Measurements from ENCODE around the gene FBXW7.

Gene FBXW7

DNA sequence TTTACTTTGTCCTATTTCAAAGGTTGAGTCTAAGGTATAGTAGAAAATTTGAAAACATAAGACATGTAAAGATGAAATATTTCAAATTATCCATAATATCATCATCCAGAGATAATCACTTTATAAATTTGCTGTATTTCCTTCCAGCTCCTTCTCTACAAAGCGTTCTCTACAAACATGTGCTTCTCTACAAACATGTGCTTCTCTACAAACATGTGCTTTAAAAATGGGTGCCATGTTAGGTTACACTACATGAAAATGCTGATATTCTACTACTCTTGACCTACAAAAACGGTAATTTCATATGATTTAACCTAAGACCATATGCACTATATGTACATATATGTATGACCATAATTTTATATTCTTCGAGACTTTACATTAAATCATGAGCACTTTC is 92.0 kb downstream of the FBXW7 start:
- Mint-ChIP-seq H3K9me3 (no peaks in the 10 kb centered on the region), H3K27ac (no peak overlapping the region), H3K36me3 (peaks cover 16% of the 10 kb centered on the region), H3K4me1 (peaks cover 5% of the 10 kb centered on the region), H3K4me3 (no peak overlapping the region), H3K27me3 (no peaks in the 10 kb centered on the region)
- DNase-seq: no peak
- CTCF ChIA-PET: interaction anchor here (1.0 kb wide), 1 partner anchor 202 kb away, joined by 3 read pairs; no protein-coding TSS in a partner anchor

GRCh38 chr4:152437561-152437960 is 98.3 kb downstream of the FBXW7 start:
- H3K4me3 Mint-ChIP-seq: no peak overlapping the region
- no peaks in the 10 kb centered on the region for H3K9me3 Mint-ChIP-seq
- DNase-seq: no peak
- CTCF ChIA-PET: no interaction called here
- H3K27me3 Mint-ChIP-seq: no peaks in the 10 kb centered on the region
- peaks cover 7% of the 10 kb centered on the region for H3K4me1 Mint-ChIP-seq
- peaks cover 21% of the 10 kb centered on the region for H3K36me3 Mint-ChIP-seq
- H3K27ac Mint-ChIP-seq: no peak overlapping the region

GRCh38 chr4:152436384-152436783 is 99.5 kb downstream of the FBXW7 start:
- Mint-ChIP-seq H3K27me3 (no peaks in the 10 kb centered on the region), H3K4me3 (no peak overlapping the region), H3K9me3 (no peaks in the 10 kb centered on the region), H3K27ac (no peak overlapping the region), H3K4me1 (peaks cover 7% of the 10 kb centered on the region), H3K36me3 (peaks cover 17% of the 10 kb centered on the region)
- DNase-seq: no peak
- CTCF ChIA-PET: interaction anchor here (1.2 to 1.5 kb wide), 4 partner anchors 8 to 176 kb away, joined by 3 to 4 read pairs (median 4); no protein-coding TSS in a partner anchor

DNA sequence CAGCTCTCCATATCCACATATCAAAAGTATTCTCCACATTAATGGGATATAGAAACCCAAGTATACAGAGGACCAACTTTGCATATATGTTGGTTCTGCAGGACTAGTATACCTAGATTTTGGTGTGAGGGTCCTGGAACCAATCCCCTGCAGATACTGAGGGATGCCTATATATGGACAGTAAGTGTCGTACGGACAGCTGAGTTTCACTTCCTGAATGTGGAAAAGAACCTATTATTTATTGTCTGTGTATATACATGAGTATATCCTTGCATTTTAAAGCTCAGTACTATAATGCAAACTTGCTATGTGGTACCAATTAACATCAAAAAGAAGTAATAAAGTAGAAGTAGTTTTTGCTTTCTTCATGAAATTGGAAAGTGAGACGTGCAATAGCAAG is 101.9 kb downstream of the FBXW7 start:
- CTCF ChIA-PET: no interaction called here
- no peaks in the 10 kb centered on the region for H3K9me3 Mint-ChIP-seq
- no peak overlapping the region for H3K27ac Mint-ChIP-seq

GRCh38 chr4:152431784-152432183 is 104.1 kb downstream of the FBXW7 start:
- Mint-ChIP-seq H3K27ac (no peak overlapping the region), H3K4me3 (no peak overlapping the region), H3K4me1 (peaks cover 7% of the 10 kb centered on the region), H3K9me3 (no peaks in the 10 kb centered on the region), H3K27me3 (no peaks in the 10 kb centered on the region), H3K36me3 (peaks cover 12% of the 10 kb centered on the region)
- no peak for DNase-seq
- CTCF ChIA-PET: no interaction called here

More for the DNA sequence above, 101.9 kb downstream of the FBXW7 start:
- DNase-seq: no peak
- H3K27me3 Mint-ChIP-seq: no peaks in the 10 kb centered on the region
- peaks cover 17% of the 10 kb centered on the region for H3K36me3 Mint-ChIP-seq
- no peak overlapping the region for H3K4me3 Mint-ChIP-seq
- peaks cover 7% of the 10 kb centered on the region for H3K4me1 Mint-ChIP-seq

DNA sequence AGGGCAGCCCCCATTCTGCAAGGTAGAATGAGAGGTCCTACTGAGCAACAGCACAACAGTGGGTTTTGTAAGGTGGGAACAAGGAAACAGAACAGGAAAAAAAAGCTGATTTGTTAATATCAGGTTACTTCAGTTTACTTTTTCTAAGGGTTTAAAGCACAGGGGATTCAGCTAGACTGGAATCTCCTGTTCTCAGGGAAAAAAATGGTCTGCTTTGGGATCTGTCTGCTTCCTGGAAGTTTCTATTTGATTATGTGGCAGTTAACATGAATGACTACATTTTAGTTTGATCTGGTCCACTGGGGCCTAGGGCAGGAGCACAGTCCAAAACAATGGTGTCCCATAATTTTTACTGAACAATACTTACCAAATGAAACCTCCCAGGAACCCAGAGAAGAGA is 104.6 kb downstream of the FBXW7 start:
- H3K36me3 Mint-ChIP-seq: peaks cover 11% of the 10 kb centered on the region
- CTCF ChIA-PET: no interaction called here
- no peak overlapping the region for H3K27ac Mint-ChIP-seq
- no peaks in the 10 kb centered on the region for H3K27me3 Mint-ChIP-seq
- H3K4me1 Mint-ChIP-seq: peaks cover 7% of the 10 kb centered on the region
- H3K9me3 Mint-ChIP-seq: no peaks in the 10 kb centered on the region
- no peak for DNase-seq
- H3K4me3 Mint-ChIP-seq: no peak overlapping the region

- H3K36me3 Mint-ChIP-seq: peaks cover 7% of the 10 kb centered on the region
- H3K27ac Mint-ChIP-seq: no peak overlapping the region
- H3K4me1 Mint-ChIP-seq: peaks cover 7% of the 10 kb centered on the region
- CTCF ChIA-PET: no interaction called here
- no peaks in the 10 kb centered on the region for H3K9me3 Mint-ChIP-seq
- H3K27me3 Mint-ChIP-seq: no peaks in the 10 kb centered on the region
- DNase-seq: no peak
- no peak overlapping the region for H3K4me3 Mint-ChIP-seq
Measured at GRCh38 chr4:152430507-152430906, 105.4 kb downstream of the FBXW7 start.

DNA sequence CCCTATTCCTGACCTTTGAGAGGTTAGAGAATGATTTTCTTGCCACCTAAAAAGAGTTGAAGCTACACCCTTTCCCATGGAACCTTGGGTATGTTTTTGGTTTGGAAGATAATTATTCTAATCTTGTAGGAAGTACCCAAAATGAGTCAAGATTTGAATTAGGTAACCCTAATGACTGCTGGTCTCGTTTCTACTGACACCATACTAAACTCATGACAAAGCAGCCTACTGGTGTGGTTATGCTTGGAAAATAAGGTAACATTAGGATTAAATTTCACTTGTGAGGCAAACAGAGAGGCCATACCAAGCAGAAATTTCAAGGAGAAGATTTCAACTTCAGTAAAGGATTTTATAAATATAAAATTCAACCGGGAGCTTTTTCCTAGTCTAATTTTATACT is 107.9 kb downstream of the FBXW7 start:
- CTCF ChIA-PET: interaction anchor here (1.6 to 2.0 kb wide), 2 partner anchors 8 to 19 kb away, joined by 4 to 5 read pairs; no protein-coding TSS in a partner anchor
- DNase-seq: no peak
- no peak overlapping the region for H3K27ac Mint-ChIP-seq
- no peak overlapping the region for H3K4me3 Mint-ChIP-seq
- peaks cover 2% of the 10 kb centered on the region for H3K4me1 Mint-ChIP-seq
- H3K36me3 Mint-ChIP-seq: peaks cover 9% of the 10 kb centered on the region
- no peaks in the 10 kb centered on the region for H3K9me3 Mint-ChIP-seq
- no peaks in the 10 kb centered on the region for H3K27me3 Mint-ChIP-seq

- peaks cover 9% of the 10 kb centered on the region for H3K36me3 Mint-ChIP-seq
- no peaks in the 10 kb centered on the region for H3K27me3 Mint-ChIP-seq
- no peaks in the 10 kb centered on the region for H3K9me3 Mint-ChIP-seq
- peaks cover 3% of the 10 kb centered on the region for H3K4me1 Mint-ChIP-seq
- CTCF ChIA-PET: interaction anchor here (1.6 kb wide), 1 partner anchor 30 kb away, joined by 3 read pairs; no protein-coding TSS in a partner anchor
- H3K4me3 Mint-ChIP-seq: no peak overlapping the region
- DNase-seq: no peak
- H3K27ac Mint-ChIP-seq: no peak overlapping the region
Measured at GRCh38 chr4:152424977-152425376, 110.9 kb downstream of the FBXW7 start.

DNA sequence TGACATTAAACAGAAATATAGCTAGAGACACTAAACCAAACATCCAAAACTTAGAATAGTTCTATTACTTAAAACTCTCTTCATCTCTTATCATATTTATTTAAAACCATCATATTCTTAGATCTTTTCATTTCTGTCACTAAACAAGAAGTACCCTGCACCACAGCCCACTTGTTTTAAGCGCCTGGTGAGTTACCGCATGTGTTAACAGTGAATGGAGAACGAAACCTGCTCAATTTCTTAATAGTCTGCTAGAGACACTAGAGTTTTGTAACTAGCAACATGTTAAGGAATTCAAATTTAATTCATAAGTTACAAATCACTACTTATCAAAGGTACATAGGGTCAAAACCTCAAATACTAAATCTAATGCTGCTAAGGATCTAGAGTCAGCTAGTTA is 111.5 kb downstream of the FBXW7 start:
- CTCF ChIA-PET: interaction anchor here (1.6 kb wide), 1 partner anchor 31 kb away, joined by 3 read pairs; no protein-coding TSS in a partner anchor
- no peaks in the 10 kb centered on the region for H3K9me3 Mint-ChIP-seq
- H3K27me3 Mint-ChIP-seq: no peaks in the 10 kb centered on the region
- no peak overlapping the region for H3K27ac Mint-ChIP-seq
- H3K36me3 Mint-ChIP-seq: peaks cover 9% of the 10 kb centered on the region
- peaks cover 6% of the 10 kb centered on the region for H3K4me1 Mint-ChIP-seq
- no peak for DNase-seq
- H3K4me3 Mint-ChIP-seq: no peak overlapping the region

DNA sequence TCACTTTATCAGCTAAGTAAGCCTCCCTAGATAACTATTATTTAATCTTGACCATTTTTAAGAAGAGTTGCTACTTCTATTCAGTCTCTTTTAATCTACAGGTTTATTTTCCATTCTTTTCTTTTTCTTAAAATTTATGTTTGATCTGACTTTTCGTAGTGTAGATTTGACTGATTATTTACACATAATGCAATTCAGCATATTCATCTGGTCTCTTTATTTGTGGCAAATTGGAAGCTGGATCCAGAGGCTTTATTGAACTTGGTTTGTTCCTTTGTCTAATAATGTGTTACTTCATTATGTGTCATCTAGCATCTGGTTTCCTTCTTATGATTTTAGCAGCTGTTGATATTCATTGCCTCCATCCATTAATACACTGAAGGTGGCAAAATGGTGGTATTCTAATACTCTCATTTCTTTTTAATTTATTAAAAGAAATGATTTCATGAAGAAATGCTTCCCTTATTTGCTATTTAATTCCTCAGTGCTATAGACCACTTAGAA is 113.0 kb downstream of the FBXW7 start:
- Mint-ChIP-seq H3K27me3 (no peaks in the 10 kb centered on the region), H3K27ac (no peak overlapping the region), H3K9me3 (no peaks in the 10 kb centered on the region), H3K4me1 (peaks cover 6% of the 10 kb centered on the region), H3K36me3 (peaks cover 3% of the 10 kb centered on the region), H3K4me3 (no peak overlapping the region)
- no peak for DNase-seq
- CTCF ChIA-PET: interaction anchor here (1.5 kb wide), 2 partner anchors 13 to 14 kb away, joined by 4 to 6 read pairs; no protein-coding TSS in a partner anchor

DNA sequence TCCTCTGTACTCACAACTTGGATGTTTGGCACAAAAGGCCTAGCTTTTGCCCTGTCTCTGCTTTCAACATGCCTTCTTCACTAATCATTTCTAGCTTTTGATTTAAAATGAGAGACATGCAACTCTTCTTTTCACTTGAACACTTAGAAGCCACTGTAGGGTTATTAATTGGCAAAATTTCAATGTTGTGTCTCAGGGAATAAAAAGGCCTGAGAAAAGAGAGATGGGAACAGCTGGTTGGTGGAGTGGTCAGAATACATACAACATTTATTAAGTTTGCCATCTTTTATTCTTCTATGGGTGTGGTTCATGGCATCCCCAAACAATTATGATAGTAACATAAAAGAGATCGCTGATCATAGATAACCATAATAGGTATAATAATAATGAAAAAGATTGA is 114.3 kb downstream of the FBXW7 start:
- H3K9me3 Mint-ChIP-seq: no peaks in the 10 kb centered on the region
- H3K36me3 Mint-ChIP-seq: peaks cover 3% of the 10 kb centered on the region
- H3K27ac Mint-ChIP-seq: no peak overlapping the region
- no peak for DNase-seq
- H3K4me3 Mint-ChIP-seq: no peak overlapping the region
- H3K4me1 Mint-ChIP-seq: peaks cover 6% of the 10 kb centered on the region
- H3K27me3 Mint-ChIP-seq: no peaks in the 10 kb centered on the region
- CTCF ChIA-PET: interaction anchor here (2.3 kb wide), 1 partner anchor 13 kb away, joined by 11 read pairs; no protein-coding TSS in a partner anchor

GRCh38 chr4:152419809-152420208 is 116.1 kb downstream of the FBXW7 start:
- no peak overlapping the region for H3K4me3 Mint-ChIP-seq
- no peaks in the 10 kb centered on the region for H3K36me3 Mint-ChIP-seq
- no peaks in the 10 kb centered on the region for H3K9me3 Mint-ChIP-seq
- no peak for DNase-seq
- H3K27ac Mint-ChIP-seq: no peak overlapping the region
- CTCF ChIA-PET: interaction anchor here (2.3 kb wide), 1 partner anchor 11 kb away, joined by 11 read pairs; no protein-coding TSS in a partner anchor
- H3K4me1 Mint-ChIP-seq: peaks cover 6% of the 10 kb centered on the region
- H3K27me3 Mint-ChIP-seq: no peaks in the 10 kb centered on the region

DNA sequence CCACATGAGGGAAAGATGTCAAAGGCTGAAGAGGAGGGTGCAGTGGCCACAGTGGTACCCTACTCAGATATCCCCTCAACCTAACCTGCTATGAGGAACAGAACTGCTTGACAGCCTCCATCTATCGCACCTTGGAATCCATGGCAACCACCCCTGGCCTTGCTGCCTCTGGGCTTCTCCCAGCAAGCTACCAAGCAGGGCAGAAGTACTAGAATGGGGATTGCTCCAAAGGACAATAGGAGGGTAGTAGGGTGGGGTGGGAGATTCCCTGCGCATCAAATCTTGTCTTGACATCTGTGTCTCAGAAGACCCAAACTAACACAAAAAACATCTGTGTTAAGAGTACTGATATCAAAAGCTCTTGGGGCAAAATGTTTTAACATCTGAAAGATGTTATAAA is 118.2 kb downstream of the FBXW7 start:
- CTCF ChIA-PET: interaction anchor here (1.5 kb wide), 1 partner anchor 9 kb away, joined by 9 read pairs; no protein-coding TSS in a partner anchor
- Mint-ChIP-seq H3K36me3 (no peaks in the 10 kb centered on the region), H3K27me3 (no peaks in the 10 kb centered on the region), H3K9me3 (no peaks in the 10 kb centered on the region), H3K4me1 (peaks cover 6% of the 10 kb centered on the region), H3K4me3 (no peak overlapping the region), H3K27ac (no peak overlapping the region)
- no peak for DNase-seq

- H3K9me3 Mint-ChIP-seq: no peaks in the 10 kb centered on the region
- no peaks in the 10 kb centered on the region for H3K27me3 Mint-ChIP-seq
- H3K4me3 Mint-ChIP-seq: no peak overlapping the region
- peaks cover 6% of the 10 kb centered on the region for H3K36me3 Mint-ChIP-seq
- DNase-seq: no peak
- no peak overlapping the region for H3K27ac Mint-ChIP-seq
- CTCF ChIA-PET: no interaction called here
- peaks cover 6% of the 10 kb centered on the region for H3K4me1 Mint-ChIP-seq
Measured at GRCh38 chr4:152415980-152416379, 119.9 kb downstream of the FBXW7 start.
